Measurements from ENCODE around the gene ELP1. TPM values are rescaled to one million over a fixed set of nuclear protein-coding genes. Genes with fewer than 3 reads are reported as not detected.
"Not testable (repeated sequence)": the region's sequence is repeated elsewhere in the genome, so short reads cannot be mapped to it uniquely, and the experiment has no call there.

The ELP1 gene
- polyA plus RNA-seq, 1 donor (not counting 4 experiments of a cell fraction or from before 2014, with no cell fraction given): 49.6 TPM

DNA sequence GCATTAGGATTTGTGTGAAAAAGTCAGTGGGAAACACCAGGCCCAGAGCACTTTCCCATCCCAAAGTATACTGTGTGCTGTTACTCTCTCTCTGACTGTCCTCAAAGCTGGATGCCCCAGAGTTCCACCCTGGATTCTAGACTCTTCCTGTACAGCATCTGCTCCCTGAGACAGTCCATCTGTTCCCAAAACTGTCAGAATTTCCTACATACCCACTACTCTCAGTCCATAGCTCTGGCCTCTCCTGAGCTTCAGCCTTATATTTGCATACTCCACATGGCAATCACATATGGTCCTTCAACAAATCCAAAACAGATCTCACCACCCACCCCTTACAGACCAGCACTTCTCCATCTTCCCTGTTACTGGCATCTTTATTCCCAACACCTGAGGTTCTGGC lies 9.5 kb downstream of the ELP1 start:
- dilution Hi-C loops (cut with MboI; ENCODE audit: extremely low pct_ligation_motif_present, low sequenced_read_pairs): no loop called here
- DNase-seq (ENCODE audit: low read depth, low spot score): no peak
- TF ChIP-seq, protein P1, sequence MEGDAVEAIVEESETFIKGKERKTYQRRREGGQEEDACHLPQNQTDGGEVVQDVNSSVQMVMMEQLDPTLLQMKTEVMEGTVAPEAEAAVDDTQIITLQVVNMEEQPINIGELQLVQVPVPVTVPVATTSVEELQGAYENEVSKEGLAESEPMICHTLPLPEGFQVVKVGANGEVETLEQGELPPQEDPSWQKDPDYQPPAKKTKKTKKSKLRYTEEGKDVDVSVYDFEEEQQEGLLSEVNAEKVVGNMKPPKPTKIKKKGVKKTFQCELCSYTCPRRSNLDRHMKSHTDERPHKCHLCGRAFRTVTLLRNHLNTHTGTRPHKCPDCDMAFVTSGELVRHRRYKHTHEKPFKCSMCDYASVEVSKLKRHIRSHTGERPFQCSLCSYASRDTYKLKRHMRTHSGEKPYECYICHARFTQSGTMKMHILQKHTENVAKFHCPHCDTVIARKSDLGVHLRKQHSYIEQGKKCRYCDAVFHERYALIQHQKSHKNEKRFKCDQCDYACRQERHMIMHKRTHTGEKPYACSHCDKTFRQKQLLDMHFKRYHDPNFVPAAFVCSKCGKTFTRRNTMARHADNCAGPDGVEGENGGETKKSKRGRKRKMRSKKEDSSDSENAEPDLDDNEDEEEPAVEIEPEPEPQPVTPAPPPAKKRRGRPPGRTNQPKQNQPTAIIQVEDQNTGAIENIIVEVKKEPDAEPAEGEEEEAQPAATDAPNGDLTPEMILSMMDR (optimal IDR thresholded peaks at IDR 0.05 in 1 of 3, IDR thresholded peaks at IDR 0.05 in 1 of 3, conservative IDR thresholded peaks at IDR 0.05 in 1 of 3; ENCODE audit: extremely low read depth in 1 of 3, insufficient read depth in 2 of 3, low read length in 3 of 3): no peak
- TF ChIP-seq EZH2 (IDR thresholded peaks at IDR 0.05; ENCODE audit: low read length): no peak
- Histone ChIP-seq H3K4me3 (ENCODE audit: control insufficient read depth in 2 of 3, extremely low read depth in 1 of 3, insufficient read depth in 2 of 3, low read depth in 1 of 3, low read length in 3 of 3) (no peak overlapping the region), H3K9me1 (ENCODE audit: control insufficient read depth, extremely low read depth, insufficient read depth, low read length) (no peaks in the 10 kb centered on the region), H3K9ac (ENCODE audit: control insufficient read depth, extremely low read depth, insufficient read depth, low read length) (no peak overlapping the region), H3K27me3 (ENCODE audit: control insufficient read depth, extremely low read depth, insufficient read depth, low read length) (no peaks in the 10 kb centered on the region), H3K79me2 (ENCODE audit: control insufficient read depth, insufficient read depth, low read length) (no peaks in the 10 kb centered on the region), H3K4me2 (ENCODE audit: control insufficient read depth, extremely low read depth, insufficient read depth, low read depth, low read length) (no peak overlapping the region), H3K9me3 (ENCODE audit: control insufficient read depth, low read depth, low read length) (no peaks in the 10 kb centered on the region), H3K27ac (ENCODE audit: control insufficient read depth, insufficient read depth, low read length) (no peak overlapping the region), H3K4me1 (ENCODE audit: control insufficient read depth, extremely low read depth, insufficient read depth, low read length) (no peaks in the 10 kb centered on the region), H4K20me1 (ENCODE audit: control insufficient read depth, extremely low read depth, insufficient read depth, low read length) (no peaks in the 10 kb centered on the region), H2AFZ (ENCODE audit: control insufficient read depth, low read length) (no peak overlapping the region), H3K36me3 (ENCODE audit: control insufficient read depth in 2 of 2, extremely low read depth in 1 of 2, insufficient read depth in 2 of 2, low read length in 2 of 2) (peaks cover 7 to 28% of the 10 kb centered on the region in 2 experiments)
- FAIRE-seq: no peak

DNA sequence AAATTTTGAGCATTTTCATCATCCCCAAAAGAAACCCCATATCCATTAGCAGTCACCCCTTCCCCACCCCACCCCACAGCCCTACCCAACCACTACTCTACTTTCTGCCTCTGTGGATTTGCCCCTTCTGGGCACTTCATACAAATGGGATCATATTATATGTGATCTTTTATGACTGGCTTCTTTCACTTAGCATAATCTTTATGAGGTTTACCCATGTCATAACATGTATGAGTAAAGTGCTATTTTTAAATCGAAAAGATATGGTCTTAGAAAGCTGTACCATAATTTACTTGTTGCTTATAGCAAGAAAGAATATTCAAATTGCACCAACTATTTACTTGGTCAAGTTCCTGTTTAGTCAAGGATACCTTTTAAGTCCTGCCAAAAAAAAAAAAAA lies 12.7 kb downstream of the ELP1 start:
- Histone ChIP-seq H3K27ac (ENCODE audit: control insufficient read depth, insufficient read depth, low read length) (no peak overlapping the region), H4K20me1 (ENCODE audit: control insufficient read depth, extremely low read depth, insufficient read depth, low read length) (no peaks in the 10 kb centered on the region), H3K36me3 (ENCODE audit: control insufficient read depth in 2 of 2, extremely low read depth in 1 of 2, insufficient read depth in 2 of 2, low read length in 2 of 2) (peaks cover 6 to 20% of the 10 kb centered on the region in 2 experiments), H3K27me3 (ENCODE audit: control insufficient read depth, extremely low read depth, insufficient read depth, low read length) (no peaks in the 10 kb centered on the region), H3K4me1 (ENCODE audit: control insufficient read depth, extremely low read depth, insufficient read depth, low read length) (no peaks in the 10 kb centered on the region), H3K9ac (ENCODE audit: control insufficient read depth, extremely low read depth, insufficient read depth, low read length) (no peak overlapping the region), H3K79me2 (ENCODE audit: control insufficient read depth, insufficient read depth, low read length) (no peaks in the 10 kb centered on the region), H3K4me3 (ENCODE audit: control insufficient read depth in 2 of 3, extremely low read depth in 1 of 3, insufficient read depth in 2 of 3, low read depth in 1 of 3, low read length in 3 of 3) (no peak overlapping the region), H3K4me2 (ENCODE audit: control insufficient read depth, extremely low read depth, insufficient read depth, low read depth, low read length) (no peak overlapping the region), H2AFZ (ENCODE audit: control insufficient read depth, low read length) (no peak overlapping the region), H3K9me1 (ENCODE audit: control insufficient read depth, extremely low read depth, insufficient read depth, low read length) (no peaks in the 10 kb centered on the region), H3K9me3 (ENCODE audit: control insufficient read depth, low read depth, low read length) (no peaks in the 10 kb centered on the region)
- dilution Hi-C loops (cut with MboI; ENCODE audit: extremely low pct_ligation_motif_present, low sequenced_read_pairs): no loop called here
- FAIRE-seq: no peak
- TF ChIP-seq EZH2 (IDR thresholded peaks at IDR 0.05; ENCODE audit: low read length): no peak
- TF ChIP-seq, protein P1 (optimal IDR thresholded peaks at IDR 0.05 in 1 of 3, IDR thresholded peaks at IDR 0.05 in 1 of 3, conservative IDR thresholded peaks at IDR 0.05 in 1 of 3; ENCODE audit: extremely low read depth in 1 of 3, insufficient read depth in 2 of 3, low read length in 3 of 3): no peak
- no peak for DNase-seq (ENCODE audit: low read depth, low spot score)

DNA sequence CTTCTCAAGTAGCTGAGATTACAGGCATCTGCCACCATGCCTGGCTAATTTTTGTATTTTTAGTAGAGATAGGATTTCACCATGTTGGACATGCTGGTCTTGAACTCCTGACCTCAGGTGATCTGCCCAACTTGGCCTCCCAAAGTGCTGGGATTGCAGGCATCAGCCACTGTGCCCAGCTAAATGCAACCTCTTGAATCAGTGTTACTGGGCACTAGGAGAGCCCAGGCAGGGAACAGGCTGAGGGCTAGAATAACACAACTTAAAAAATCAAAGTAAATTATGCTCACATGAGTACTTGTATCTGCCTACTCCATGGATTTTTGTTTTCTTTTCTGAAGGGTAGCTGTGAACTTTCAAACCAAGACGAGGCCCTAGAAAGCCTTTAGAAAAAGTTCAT lies 13.5 kb downstream of the ELP1 start:
- DNase-seq (ENCODE audit: low read depth, low spot score); H3K9me1 ChIP-seq (ENCODE audit: control insufficient read depth, extremely low read depth, insufficient read depth, low read length); dilution Hi-C loops (cut with MboI; ENCODE audit: extremely low pct_ligation_motif_present, low sequenced_read_pairs); H3K4me2 ChIP-seq (ENCODE audit: control insufficient read depth, extremely low read depth, insufficient read depth, low read depth, low read length); H3K9me3 ChIP-seq (ENCODE audit: control insufficient read depth, low read depth, low read length); FAIRE-seq; H3K4me3 ChIP-seq (ENCODE audit: control insufficient read depth in 2 of 3, extremely low read depth in 1 of 3, insufficient read depth in 2 of 3, low read depth in 1 of 3, low read length in 3 of 3); H3K9ac ChIP-seq (ENCODE audit: control insufficient read depth, extremely low read depth, insufficient read depth, low read length); H3K4me1 ChIP-seq (ENCODE audit: control insufficient read depth, extremely low read depth, insufficient read depth, low read length); H4K20me1 ChIP-seq (ENCODE audit: control insufficient read depth, extremely low read depth, insufficient read depth, low read length); H3K27ac ChIP-seq (ENCODE audit: control insufficient read depth, insufficient read depth, low read length); H2AFZ ChIP-seq (ENCODE audit: control insufficient read depth, low read length); H3K79me2 ChIP-seq (ENCODE audit: control insufficient read depth, insufficient read depth, low read length); H3K27me3 ChIP-seq (ENCODE audit: control insufficient read depth, extremely low read depth, insufficient read depth, low read length): not testable (repeated sequence)
- H3K36me3 ChIP-seq (ENCODE audit: control insufficient read depth in 2 of 2, extremely low read depth in 1 of 2, insufficient read depth in 2 of 2, low read length in 2 of 2): peaks cover 13 to 19% of the 10 kb centered on the region in 2 experiments
